SH-SY5Y (cell line): ENCODE results near the gene EN1.

Experiments used
- GATA2 ChIP-seq: IDR thresholded peaks from 2 replicates; pipeline ENCODE4 v1.6.1; 2011; ENCODE audit warnings: mild to moderate bottlenecking, low read depth, low read length
- GATA3 ChIP-seq: IDR thresholded peaks from 2 replicates; pipeline ENCODE4 v1.6.1; 2011; ENCODE audit warnings: low read depth, mild to moderate bottlenecking, low read length, moderate library complexity

Gene EN1

DNA sequence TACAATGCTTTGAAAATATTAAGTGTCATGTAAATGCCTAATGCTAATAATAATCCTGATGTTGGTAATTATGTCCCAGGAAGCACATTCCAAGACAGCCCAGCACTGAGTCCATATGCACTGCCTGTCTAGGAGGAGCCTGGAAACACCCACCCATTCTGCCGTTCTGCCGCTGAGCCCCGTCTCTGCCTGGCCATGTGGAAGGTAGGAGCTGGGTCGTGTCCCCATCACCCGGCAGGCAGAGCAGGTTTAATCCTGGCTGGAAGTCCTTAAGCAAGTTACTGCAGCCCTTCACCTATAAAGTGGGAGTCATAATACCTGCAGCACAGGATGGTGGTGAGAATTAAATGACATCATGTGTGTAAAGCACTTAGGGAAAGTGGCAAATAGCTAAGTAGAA is 13.1 kb upstream of the EN1 start:
- TF ChIP-seq GATA3, result no peak
- no peak for TF ChIP-seq GATA2

DNA sequence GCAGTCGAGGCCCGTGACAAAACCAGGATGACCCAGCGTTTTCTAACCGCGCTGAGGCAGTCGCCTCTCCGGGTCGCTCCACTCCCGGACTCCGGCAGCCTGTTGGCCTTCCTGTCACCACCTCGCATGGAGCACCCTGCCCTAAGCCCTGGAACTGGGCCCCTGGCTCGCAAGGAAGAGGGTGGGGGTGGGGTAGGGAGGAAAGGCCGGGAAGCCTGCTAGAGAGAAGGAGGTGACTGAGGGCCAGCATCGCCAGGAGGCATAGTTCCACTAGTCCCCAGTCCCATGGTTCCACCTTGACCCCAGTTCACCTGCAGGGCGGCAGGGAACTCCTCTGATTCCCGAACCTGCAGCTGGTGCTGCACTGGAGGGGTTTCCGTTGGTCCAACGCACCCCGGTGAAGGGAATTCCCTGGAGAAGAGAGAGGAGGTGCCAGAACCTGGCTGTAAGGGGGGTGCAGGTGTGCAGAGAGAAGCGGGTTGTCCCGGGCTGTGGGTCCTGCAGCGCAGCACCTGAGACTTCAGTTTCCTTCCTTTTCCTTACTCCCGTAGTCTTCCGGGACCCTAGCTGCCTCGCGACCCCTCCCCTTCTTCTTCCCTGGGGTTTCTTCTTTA is 11.8 kb upstream of the EN1 start:
- TF ChIP-seq GATA2, result no peak
- TF ChIP-seq GATA3, result no peak

DNA sequence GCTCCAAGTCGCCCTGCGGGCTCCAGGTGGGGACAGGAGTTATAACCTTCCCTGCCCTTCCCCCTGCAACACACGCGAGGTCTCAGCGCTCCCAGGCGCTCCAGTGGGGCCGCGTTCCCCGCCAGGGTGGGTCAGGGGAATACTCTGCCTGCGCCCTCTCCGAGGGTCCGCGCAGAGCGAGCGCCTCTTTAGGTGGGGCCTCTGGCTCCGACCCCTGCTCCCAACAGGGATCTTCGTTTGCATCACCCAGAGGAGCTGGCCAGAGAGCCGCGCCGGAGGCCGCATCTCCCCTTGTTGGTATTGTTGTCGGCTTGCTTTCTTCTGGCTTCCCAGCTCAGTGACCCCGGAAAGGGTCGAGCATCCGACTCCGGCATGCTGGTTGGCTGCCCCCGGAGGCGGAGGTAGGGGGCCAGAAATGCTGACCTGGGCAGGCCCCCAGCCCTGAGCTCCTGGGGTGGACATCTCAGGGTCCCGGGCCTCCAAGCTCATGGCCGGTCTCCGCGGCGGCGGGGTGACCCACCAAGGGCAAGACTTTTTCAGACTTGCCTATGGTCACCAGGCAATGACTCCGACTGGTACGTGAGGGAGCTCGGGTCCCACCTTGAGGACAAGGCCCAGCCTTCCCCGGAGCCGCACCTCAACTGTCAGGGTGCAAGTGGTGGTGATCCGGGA is 11.2 kb upstream of the EN1 start:
- TF ChIP-seq GATA2 (no peak), GATA3 (no peak)

DNA sequence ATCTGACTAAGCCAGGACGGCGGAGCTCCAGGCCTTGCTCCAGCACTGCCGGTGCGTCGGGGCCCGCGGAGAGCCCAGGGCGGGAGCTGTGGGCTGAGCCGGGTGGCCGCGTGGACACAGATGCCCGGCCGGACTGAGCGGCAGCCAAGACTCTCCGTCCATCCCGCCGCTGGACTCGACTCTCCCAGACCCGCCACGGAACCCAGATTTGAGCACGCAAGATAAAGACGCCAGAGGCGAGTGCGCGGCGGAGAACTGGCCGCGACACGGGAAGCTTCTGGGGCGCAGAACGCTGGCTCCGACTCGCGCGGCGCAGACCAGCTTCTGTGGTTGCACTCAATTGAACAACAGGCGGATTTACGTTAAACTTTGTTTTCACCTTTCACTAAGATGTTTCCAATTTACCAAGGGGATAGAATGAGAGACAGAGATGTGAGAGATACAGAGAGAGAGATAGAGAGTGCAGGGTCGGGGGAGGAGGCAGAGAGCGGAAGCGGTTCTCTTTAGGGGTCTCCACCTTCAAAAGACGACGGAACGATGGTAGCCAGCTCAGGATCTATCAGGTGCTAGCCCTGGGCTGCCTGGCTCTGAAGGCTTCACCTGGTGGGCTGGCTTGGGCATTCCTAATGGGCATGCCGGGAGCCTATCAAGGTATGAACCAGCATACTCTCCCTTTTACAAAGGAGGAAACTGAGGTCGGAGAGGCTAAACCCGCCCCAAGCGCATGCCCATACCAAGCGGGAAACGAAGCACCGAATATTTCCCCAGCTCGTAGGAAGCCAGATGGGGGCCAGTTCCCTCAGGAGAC is 10.4 kb upstream of the EN1 start:
- TF ChIP-seq GATA3, result no peak
- no peak for TF ChIP-seq GATA2

DNA sequence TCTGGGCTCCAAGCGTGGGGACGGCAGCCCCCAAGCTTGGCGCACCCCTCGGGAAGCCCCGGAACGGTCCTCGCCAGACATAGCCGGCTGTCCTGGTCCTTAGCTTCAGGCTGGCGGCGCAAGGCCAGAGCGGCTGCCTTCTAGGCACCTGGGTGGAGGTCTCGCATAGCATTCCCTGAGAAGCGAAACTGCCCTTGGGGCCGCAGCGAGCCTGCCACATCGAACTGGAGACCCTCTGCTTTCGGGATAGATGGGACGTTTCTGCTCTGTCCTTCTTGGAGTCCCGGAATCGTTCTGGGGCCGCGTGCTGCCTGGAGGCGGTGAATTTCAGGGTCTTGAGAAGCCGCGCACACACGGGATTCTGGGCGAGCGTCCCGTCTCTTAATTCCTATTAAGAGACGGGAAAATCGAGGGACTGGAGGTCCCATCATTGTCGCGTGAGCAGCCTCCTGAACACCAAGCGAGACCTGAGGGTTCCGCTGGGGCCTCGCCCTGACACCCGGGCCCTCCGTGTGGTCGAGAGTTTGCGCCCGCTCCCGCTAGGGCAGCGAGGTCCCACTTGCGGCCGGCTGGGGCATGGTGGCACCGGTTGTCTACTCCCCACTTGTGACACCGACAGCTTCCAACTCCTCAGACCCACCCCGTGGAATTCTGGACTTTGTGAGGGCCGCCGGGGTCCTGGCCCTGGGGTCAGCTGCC is 9.7 kb upstream of the EN1 start:
- TF ChIP-seq GATA3 (no peak), GATA2 (no peak)

DNA sequence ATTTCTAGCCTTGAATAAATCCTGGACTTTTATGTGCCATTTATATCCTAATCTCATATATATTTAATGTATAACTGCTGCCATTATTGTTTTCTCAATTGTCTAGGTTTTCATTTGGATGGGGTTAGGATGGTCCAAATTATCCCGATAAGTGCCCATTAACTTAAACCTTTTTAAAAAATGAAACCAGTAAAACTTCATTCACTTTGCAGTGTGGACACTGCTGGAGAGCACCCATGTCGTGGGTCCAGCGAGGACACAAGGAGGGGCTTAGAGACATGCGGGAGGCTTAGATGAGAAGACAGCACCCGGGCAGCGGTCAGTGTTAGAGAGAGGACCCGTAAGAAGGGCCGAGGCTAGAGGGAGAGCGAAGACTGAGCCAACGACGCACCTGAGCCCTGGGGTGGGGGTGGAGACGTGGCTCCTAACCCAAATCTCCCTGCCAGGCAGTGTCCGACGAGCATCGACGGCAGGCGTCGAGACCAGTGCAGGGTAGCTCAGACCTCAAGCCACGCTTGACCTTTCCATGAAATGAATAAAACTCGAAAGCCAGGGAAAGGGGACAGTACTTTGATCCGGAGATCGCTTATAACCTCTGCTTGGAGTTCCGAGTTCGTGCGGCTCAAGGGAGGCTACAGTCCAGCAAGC is 9.0 kb upstream of the EN1 start:
- TF ChIP-seq GATA3 (no peak), GATA2 (no peak)

DNA sequence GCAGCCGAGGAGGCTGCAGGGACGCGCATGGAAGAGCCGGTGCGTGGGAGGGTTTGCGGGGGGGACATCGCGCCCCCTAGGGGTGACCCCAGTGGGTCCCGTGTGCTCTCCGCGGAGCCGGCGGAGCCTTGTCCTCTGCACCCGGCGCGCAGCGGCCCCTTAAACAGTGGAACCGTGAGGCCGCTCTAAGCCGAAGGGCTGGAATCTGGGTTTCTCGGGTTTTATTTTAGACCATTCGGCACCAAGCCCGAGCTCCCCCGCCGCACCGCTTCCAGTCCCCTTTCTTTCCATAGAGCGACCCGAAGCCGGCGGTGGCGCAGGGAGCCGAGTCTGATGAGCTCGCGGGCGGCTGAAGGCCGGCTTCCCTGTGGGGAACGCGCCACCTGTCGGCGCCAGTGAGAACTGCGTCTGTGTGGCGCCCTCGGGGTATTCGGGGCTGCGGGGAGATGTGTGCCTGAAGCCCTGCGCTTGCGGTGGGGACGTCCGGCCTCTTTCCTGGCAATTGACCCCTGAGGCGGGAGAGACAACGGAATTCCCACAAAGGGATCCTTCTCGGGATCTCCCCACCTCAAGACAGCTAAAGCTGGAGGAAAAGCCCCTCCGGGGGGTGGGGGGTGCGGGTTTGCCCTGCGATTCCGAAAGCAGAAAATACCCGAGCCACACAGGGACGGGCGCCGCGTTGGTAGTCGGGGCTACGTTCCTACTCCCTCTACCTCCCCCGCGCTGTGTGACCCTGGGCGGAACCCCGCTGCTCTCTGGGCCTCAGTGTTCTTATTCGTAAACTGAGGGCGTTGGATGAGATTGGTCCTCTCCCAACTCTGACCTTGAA is 8.2 kb upstream of the EN1 start:
- TF ChIP-seq GATA2 (no peak), GATA3 (no peak)

DNA sequence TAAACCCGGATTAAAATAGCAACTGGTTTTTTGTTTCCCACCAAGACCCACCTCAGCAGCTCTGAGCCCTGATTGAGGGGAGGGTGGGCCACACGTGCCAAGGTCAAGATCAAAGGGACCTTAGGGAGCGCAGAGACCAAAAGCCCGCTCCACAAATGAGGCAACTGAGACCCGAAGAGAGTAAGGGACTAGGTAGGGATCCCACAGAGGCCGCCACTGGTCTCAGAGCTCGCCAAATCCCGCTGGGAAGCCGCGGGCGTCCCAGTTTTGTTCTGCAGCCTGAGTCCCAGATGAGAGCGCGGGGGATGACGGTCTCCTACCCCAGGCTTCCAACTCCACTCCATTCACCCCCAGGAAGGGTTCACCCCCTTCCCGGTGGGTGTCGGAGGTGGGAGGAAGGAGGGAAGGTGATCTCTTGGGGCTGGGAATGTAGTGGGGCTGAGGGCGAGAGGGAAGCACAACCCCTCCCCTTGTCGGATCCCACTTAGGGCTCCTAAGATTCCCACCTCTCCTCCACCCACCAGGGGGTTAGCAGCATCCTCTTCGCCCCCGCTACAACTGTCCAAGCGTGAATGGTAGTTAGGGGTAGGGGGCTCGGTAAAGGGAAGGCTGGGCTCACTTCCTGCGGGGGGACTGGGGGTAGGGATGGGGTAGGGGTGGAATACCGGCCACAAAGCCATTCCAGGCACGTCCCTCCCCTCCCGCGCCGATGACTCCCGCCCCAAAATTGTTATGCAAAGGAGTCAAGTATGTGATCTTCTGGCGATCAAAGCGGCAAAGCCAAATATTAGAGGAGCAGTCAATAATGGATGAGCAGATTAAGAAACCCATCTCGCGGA is 7.3 kb upstream of the EN1 start:
- TF ChIP-seq GATA3 (no peak), GATA2 (no peak)

DNA sequence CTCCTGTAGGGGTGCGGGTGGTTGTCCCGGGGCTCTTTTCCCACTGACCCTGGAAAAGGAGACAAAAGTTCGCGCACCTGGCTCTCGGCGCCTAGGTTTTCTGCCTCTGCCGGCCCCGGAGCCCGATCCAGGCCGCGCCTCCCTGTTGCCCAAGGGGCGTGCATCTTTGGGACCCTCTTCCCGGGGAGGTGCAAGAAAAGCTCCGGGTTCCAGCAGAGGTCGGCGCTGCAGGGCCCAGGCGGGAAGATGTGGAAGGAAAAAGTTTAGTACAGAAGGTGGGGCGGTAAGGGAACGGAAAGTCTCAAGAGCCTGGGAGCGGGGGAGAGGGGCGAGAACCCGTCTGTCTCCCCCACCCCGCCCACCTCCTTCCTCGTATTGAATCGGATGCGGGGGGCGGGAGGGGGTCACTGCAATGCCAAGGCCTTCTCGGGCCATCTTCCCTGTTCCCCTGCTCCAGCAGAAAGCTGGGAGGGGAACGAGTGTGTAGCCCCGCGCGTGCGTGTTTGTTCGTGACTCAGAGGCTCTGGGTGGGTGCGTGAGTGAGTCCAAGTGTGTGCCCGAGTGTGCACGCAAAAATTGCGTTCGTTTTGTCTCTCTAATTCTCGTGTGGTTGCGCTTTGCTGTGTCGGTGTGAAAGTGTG is 6.3 kb upstream of the EN1 start:
- TF ChIP-seq GATA2 (no peak), GATA3 (no peak)

DNA sequence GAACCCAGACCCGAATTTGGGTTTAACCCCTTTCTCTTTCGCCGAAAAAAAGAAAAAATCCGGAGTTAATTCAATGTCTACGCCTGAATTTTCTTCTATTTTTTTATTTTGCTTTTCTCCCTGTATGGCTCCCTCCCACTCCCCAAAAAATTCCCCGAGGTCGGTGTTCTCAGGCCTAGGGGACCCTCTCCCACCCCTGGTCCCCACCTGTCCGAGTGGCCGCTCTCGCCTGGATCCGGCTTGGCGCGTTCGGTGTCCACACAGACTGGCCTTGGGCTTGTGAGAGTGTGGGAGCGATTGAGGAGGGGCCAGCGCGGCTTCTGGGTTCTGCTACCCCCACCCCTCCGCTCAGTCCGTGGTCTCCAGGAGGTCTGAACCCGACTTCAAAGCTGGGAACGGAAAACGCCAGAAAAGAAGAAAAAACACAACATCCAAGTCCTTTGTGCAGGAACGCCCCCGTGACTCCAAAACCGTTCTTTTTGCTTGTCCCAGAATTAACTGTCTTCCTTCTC is 5.7 kb upstream of the EN1 start:
- TF ChIP-seq GATA2 (no peak), GATA3 (no peak)

DNA sequence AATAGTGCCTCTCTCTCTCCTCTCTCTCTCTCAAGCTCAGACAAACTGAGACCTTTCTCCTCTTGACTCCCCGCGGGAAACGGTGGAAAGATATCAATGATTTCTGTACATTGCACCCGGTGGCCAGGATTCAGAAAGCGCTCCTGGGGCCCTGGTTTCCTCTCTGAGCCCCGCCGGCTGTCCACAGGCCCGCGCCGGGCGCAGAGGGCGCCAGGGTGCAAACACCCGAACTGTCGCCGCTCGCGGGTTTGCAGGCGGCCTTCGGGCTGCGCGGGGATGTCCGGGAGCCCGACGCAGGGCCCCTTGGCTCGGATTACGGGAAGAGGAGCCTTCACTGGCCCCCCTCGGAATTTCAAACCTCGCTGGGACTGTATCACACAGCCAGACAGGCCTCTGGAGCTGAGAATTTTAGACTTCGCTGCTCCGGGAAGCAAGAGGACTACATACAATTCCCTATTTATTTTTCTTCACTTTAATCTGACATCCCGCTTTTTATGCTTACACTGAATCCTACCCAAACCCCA is 5.2 kb upstream of the EN1 start:
- TF ChIP-seq GATA3 (no peak), GATA2 (no peak)

DNA sequence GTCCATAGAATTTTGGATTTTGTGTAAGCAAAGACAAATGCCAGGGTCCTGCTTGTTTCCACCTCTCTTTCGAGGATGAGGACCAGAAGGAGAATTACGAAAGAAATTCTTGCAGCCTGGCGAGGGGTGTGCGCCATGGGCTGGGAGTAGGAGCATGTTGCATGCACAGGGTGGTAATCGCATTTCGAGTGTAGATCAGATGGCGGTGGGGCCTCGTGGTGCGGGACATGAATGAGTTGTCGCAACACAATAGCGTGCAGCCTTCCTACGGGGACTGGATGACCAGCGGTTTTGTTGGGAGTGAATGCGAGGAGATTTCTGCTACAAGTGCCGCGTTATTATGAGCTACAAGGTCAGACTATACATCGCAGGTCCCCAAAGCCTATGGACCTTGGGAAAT is 4.2 kb upstream of the EN1 start:
- TF ChIP-seq GATA3 (no peak), GATA2 (no peak)
